GM11168 (cell line): Measurements from ENCODE around the gene STX5.
"Not testable (repeated sequence)": the region's sequence is repeated elsewhere in the genome, so short reads cannot be mapped to it uniquely, and the experiment has no call there.

Source experiments
- in situ Hi-C: fragments of 300-500 bp; cut with MboI; formaldehyde crosslinking; loops from one replicate; pipeline ENCODE4 v1.12.0; 2022; ENCODE audit warnings: low sequenced_read_pairs; ENCODE audit not compliant: unreplicated experiment

Gene STX5

GRCh38 chr11:62854825-62855570 is 23.1 kb upstream of the STX5 start:
- in situ Hi-C loops, result no loop called here

GRCh38 chr11:62854013-62854824 is 22.4 kb upstream of the STX5 start:
- in situ Hi-C loops, result no loop called here

- in situ Hi-C loops, result no loop called here
These were observed 21.6 kb upstream of the STX5 start for GRCh38 chr11:62853279-62853965.

- in situ Hi-C loops, result no loop called here
These were observed 20.8 kb upstream of the STX5 start for GRCh38 chr11:62852523-62853188.

- in situ Hi-C loops, result no loop called here
These were observed 20.1 kb upstream of the STX5 start for GRCh38 chr11:62851807-62852522.

GRCh38 chr11:62850911-62851806 is 19.3 kb upstream of the STX5 start:
- in situ Hi-C loops, result no loop called here

GRCh38 chr11:62847767-62848314 is 16.0 kb upstream of the STX5 start:
- in situ Hi-C loops, result no loop called here

- in situ Hi-C loops, result no loop called here
These were observed 14.3 kb upstream of the STX5 start for GRCh38 chr11:62846177-62846576.

GRCh38 chr11:62844154-62844553 is 12.3 kb upstream of the STX5 start:
- in situ Hi-C loops, result no loop called here

- in situ Hi-C loops, result no loop called here
These were observed 11.6 kb upstream of the STX5 start for GRCh38 chr11:62843466-62843865.

- in situ Hi-C loops, result not testable (repeated sequence)
These were observed 11.0 kb upstream of the STX5 start for GRCh38 chr11:62842891-62843290.

GRCh38 chr11:62842171-62842741 is 10.4 kb upstream of the STX5 start:
- in situ Hi-C loops, result no loop called here

- in situ Hi-C loops, result no loop called here
These were observed 9.7 kb upstream of the STX5 start for GRCh38 chr11:62841361-62842170.

GRCh38 chr11:62840721-62841360 is 9.0 kb upstream of the STX5 start:
- in situ Hi-C loops, result not testable (repeated sequence)

- in situ Hi-C loops, result no loop called here
These were observed 7.4 kb upstream of the STX5 start, which contains the start of gene WDR74 for GRCh38 chr11:62839050-62839945. Gene WDR74 (minus strand): TSS chr11:62839590. CDS start chr11:62839570, 20 bp downstream.

GRCh38 chr11:62835336-62835735 is 3.5 kb upstream of the STX5 start:
- in situ Hi-C loops, result no loop called here
